ENCODE measurements around the gene NID1.

- TF ChIP-seq CTCF (IDR thresholded peaks at IDR 0.05) (no peak), POLR2A (IDR thresholded peaks at IDR 0.05) (no peak)
Measured at GRCh38 chr1:236092899-236093298, 28.0 kb upstream of the NID1 start.
